ENCODE measurements around the gene SNCAIP.

The SNCAIP gene

DNA sequence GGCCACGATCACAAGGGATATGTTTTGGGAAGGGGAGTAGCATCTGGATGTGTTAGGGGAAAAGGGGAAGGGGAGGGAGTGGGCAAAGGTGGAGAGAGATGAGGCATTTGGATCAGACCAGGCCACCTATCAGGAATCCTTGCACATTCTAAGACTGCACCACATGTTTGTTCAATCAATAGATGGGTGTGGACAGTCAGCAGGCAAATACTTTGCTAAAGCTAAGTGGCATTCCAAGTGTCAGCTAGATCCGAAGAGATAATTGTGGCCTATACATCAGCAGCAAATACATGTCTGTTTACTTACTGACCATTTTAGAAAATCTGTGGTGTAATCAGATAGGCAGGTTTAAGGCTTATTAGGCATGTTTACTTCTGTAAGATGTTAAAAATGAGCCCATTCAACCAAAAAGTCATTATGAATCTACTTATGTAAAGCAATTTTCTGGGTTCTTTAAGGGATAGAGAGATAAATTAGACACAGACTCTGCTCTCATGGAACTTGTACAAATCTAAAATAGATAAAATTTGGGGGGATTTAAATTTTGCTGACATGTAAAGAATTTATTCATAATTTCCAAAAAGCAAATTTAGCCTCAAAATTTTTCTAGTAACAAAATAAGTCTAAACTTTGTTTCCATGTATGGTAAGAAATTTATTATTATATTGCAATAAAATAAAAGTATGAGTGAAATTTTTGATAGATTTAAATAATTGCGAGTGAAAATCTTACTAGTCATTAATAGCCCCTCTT lies 107.3 kb downstream of the SNCAIP start:
- TF ChIP-seq GABPA (IDR thresholded peaks at IDR 0.05; ENCODE audit: low read depth) (no peak), POLR2AphosphoS5 (IDR thresholded peaks at IDR 0.05; ENCODE audit: low read depth) (no peak), SPI1 (IDR thresholded peaks at IDR 0.05; ENCODE audit: borderline replicate concordance, low read depth) (no peak)
- TF ChIP-seq, protein P1, sequence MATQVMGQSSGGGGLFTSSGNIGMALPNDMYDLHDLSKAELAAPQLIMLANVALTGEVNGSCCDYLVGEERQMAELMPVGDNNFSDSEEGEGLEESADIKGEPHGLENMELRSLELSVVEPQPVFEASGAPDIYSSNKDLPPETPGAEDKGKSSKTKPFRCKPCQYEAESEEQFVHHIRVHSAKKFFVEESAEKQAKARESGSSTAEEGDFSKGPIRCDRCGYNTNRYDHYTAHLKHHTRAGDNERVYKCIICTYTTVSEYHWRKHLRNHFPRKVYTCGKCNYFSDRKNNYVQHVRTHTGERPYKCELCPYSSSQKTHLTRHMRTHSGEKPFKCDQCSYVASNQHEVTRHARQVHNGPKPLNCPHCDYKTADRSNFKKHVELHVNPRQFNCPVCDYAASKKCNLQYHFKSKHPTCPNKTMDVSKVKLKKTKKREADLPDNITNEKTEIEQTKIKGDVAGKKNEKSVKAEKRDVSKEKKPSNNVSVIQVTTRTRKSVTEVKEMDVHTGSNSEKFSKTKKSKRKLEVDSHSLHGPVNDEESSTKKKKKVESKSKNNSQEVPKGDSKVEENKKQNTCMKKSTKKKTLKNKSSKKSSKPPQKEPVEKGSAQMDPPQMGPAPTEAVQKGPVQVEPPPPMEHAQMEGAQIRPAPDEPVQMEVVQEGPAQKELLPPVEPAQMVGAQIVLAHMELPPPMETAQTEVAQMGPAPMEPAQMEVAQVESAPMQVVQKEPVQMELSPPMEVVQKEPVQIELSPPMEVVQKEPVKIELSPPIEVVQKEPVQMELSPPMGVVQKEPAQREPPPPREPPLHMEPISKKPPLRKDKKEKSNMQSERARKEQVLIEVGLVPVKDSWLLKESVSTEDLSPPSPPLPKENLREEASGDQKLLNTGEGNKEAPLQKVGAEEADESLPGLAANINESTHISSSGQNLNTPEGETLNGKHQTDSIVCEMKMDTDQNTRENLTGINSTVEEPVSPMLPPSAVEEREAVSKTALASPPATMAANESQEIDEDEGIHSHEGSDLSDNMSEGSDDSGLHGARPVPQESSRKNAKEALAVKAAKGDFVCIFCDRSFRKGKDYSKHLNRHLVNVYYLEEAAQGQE (IDR thresholded peaks at IDR 0.05; ENCODE audit: insufficient replicate concordance, low read depth), result no peak
- TF ChIP-seq, protein P2, sequence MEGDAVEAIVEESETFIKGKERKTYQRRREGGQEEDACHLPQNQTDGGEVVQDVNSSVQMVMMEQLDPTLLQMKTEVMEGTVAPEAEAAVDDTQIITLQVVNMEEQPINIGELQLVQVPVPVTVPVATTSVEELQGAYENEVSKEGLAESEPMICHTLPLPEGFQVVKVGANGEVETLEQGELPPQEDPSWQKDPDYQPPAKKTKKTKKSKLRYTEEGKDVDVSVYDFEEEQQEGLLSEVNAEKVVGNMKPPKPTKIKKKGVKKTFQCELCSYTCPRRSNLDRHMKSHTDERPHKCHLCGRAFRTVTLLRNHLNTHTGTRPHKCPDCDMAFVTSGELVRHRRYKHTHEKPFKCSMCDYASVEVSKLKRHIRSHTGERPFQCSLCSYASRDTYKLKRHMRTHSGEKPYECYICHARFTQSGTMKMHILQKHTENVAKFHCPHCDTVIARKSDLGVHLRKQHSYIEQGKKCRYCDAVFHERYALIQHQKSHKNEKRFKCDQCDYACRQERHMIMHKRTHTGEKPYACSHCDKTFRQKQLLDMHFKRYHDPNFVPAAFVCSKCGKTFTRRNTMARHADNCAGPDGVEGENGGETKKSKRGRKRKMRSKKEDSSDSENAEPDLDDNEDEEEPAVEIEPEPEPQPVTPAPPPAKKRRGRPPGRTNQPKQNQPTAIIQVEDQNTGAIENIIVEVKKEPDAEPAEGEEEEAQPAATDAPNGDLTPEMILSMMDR (IDR thresholded peaks at IDR 0.05; ENCODE audit: insufficient read depth, low read length), result no peak
- no peak for DNase-seq (ENCODE audit: low read depth in 1 of 2, low spot score in 1 of 2)
- Histone ChIP-seq H3K4me3 (replicated peaks; ENCODE audit: insufficient read depth, low read length) (no peak overlapping the region), H3K27ac (replicated peaks) (no peak overlapping the region), H3K27me3 (ENCODE audit: insufficient read depth, poor library complexity, severe bottlenecking) (no peaks in the 10 kb centered on the region)

DNA sequence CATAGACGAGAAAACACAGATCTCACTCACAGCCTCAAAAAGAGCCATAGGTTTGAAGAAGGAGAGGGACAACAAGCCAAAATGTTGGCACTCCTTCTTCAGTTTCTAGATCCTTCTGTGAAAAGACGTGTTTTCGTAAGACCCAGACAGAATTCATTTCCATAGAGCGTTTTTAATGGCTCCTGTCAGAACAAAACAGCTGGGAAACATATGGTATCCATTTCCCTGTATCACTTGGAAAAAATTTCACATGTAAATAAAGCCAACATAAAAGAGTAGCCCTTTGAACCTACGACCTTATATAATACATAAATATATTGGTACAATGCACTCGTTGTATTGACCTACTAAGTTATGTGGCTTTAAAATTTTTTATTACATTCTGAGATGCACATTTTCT lies 108.1 kb downstream of the SNCAIP start:
- no peak for DNase-seq (ENCODE audit: low read depth in 1 of 2, low spot score in 1 of 2)
- no peaks in the 10 kb centered on the region for H3K27me3 ChIP-seq (ENCODE audit: insufficient read depth, poor library complexity, severe bottlenecking)
- no peak for TF ChIP-seq GABPA (IDR thresholded peaks at IDR 0.05; ENCODE audit: low read depth)
- TF ChIP-seq, protein P1 (IDR thresholded peaks at IDR 0.05; ENCODE audit: insufficient replicate concordance, low read depth), result no peak
- TF ChIP-seq POLR2AphosphoS5 (IDR thresholded peaks at IDR 0.05; ENCODE audit: low read depth), result no peak
- no peak for TF ChIP-seq SPI1 (IDR thresholded peaks at IDR 0.05; ENCODE audit: borderline replicate concordance, low read depth)
- TF ChIP-seq, protein P2 (IDR thresholded peaks at IDR 0.05; ENCODE audit: insufficient read depth, low read length), result no peak
- H3K27ac ChIP-seq (replicated peaks), result no peak overlapping the region
- no peak overlapping the region for H3K4me3 ChIP-seq (replicated peaks; ENCODE audit: insufficient read depth, low read length)

DNA sequence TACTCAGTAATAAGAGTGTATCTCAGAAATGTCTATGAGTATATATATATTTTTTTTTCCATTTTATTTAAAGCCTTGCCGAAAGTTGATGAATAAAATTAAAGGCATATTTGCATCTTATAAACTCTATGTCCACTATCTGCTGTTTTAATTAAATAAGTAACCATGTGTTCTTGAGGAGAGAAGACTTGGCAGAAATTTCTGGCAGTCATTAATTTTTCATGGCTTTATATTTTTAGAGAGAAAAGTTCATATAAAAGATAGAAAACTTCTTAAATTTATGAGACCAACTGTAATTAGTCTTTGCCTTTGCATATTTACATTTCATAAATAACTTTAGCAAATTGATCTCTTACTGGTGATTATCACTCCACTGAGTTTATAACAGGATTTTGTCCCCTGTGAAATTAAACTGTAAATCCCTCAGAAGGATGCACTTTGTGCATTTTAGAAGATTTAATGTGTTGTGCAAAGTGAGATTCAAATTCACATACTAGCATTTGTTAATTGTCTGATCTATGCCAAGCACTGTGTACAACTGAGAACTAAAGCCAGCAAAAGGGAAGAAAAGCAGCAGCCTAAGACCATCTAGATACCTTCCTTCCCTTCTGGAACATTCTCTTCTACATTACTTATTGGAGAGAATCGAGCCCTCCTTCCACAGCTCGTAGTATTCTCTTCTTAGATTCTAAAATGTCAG lies 108.7 kb downstream of the SNCAIP start:
- Histone ChIP-seq H3K27me3 (ENCODE audit: insufficient read depth, poor library complexity, severe bottlenecking) (no peaks in the 10 kb centered on the region), H3K4me3 (replicated peaks; ENCODE audit: insufficient read depth, low read length) (no peak overlapping the region), H3K27ac (replicated peaks) (no peak overlapping the region)
- TF ChIP-seq, protein P2 (IDR thresholded peaks at IDR 0.05; ENCODE audit: insufficient read depth, low read length), result no peak
- TF ChIP-seq POLR2AphosphoS5 (IDR thresholded peaks at IDR 0.05; ENCODE audit: low read depth) (no peak), SPI1 (IDR thresholded peaks at IDR 0.05; ENCODE audit: borderline replicate concordance, low read depth) (no peak), GABPA (IDR thresholded peaks at IDR 0.05; ENCODE audit: low read depth) (no peak)
- TF ChIP-seq, protein P1 (IDR thresholded peaks at IDR 0.05; ENCODE audit: insufficient replicate concordance, low read depth), result no peak
- DNase-seq (ENCODE audit: low read depth in 1 of 2, low spot score in 1 of 2), result no peak
